WTC11 (cell line): ENCODE data around the gene CRELD2.

Experiments
- CREB1 ChIP-seq: sonication (generic); formaldehyde crosslinking; IDR thresholded peaks from 2 replicates; pipeline ENCODE4 v1.8.0; 2023; ENCODE audit warnings: mild to moderate bottlenecking, missing genetic modification reagents
- CTCF ChIP-seq: fragments of 200-600 bp; IDR thresholded peaks from 2 replicates; pipeline ENCODE4 v1.8.0; 2022; ENCODE audit warnings: antibody characterized with exemption
- SP1 ChIP-seq: sonication (generic); formaldehyde crosslinking; conservative IDR thresholded peaks from 2 replicates; pipeline ENCODE4 v1.8.1; 2022; ENCODE audit warnings: missing genetic modification reagents
- TCF7 ChIP-seq: sonication (generic); formaldehyde crosslinking; IDR thresholded peaks from 2 replicates; pipeline ENCODE4 v1.8.0; 2022; ENCODE audit warnings: mild to moderate bottlenecking, low read depth, missing genetic modification reagents, moderate library complexity
- TF ChIP-seq, protein P1 (sequence below): sonication (generic); formaldehyde crosslinking; IDR thresholded peaks from 2 replicates; pipeline ENCODE4 v1.8.1; 2023; ENCODE audit warnings: mild to moderate bottlenecking, moderate library complexity, missing genetic modification reagents
- TF ChIP-seq, protein P2 (sequence below): sonication (generic); formaldehyde crosslinking; IDR thresholded peaks from 2 replicates; pipeline ENCODE4 v1.8.0; 2022; ENCODE audit warnings: mild to moderate bottlenecking, missing genetic modification reagents
- TF ChIP-seq, protein P3 (sequence below): sonication (generic); formaldehyde crosslinking; IDR thresholded peaks from 2 replicates; pipeline ENCODE4 v1.8.0; 2022; ENCODE audit warnings: missing genetic modification reagents

- TF ChIP-seq SP1 (CRISPR knock-in tag): peak; percentile 98
- TF ChIP-seq CTCF: no peak
- 0 out of 2 replicates have a peak, but pooled peaks have one; percentile 43 for TF ChIP-seq TCF7
- TF ChIP-seq, protein P1, sequence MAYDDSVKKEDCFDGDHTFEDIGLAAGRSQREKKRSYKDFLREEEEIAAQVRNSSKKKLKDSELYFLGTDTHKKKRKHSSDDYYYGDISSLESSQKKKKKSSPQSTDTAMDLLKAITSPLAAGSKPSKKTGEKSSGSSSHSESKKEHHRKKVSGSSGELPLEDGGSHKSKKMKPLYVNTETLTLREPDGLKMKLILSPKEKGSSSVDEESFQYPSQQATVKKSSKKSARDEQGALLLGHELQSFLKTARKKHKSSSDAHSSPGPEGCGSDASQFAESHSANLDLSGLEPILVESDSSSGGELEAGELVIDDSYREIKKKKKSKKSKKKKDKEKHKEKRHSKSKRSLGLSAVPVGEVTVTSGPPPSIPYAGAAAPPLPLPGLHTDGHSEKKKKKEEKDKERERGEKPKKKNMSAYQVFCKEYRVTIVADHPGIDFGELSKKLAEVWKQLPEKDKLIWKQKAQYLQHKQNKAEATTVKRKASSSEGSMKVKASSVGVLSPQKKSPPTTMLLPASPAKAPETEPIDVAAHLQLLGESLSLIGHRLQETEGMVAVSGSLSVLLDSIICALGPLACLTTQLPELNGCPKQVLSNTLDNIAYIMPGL: peak; percentile 37; the same call in 1 of the 2 replicates
- TF ChIP-seq, protein P2, sequence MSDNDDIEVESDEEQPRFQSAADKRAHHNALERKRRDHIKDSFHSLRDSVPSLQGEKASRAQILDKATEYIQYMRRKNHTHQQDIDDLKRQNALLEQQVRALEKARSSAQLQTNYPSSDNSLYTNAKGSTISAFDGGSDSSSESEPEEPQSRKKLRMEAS: peak; percentile 72; the same call in 1 of the 2 replicates
- TF ChIP-seq, protein P3, sequence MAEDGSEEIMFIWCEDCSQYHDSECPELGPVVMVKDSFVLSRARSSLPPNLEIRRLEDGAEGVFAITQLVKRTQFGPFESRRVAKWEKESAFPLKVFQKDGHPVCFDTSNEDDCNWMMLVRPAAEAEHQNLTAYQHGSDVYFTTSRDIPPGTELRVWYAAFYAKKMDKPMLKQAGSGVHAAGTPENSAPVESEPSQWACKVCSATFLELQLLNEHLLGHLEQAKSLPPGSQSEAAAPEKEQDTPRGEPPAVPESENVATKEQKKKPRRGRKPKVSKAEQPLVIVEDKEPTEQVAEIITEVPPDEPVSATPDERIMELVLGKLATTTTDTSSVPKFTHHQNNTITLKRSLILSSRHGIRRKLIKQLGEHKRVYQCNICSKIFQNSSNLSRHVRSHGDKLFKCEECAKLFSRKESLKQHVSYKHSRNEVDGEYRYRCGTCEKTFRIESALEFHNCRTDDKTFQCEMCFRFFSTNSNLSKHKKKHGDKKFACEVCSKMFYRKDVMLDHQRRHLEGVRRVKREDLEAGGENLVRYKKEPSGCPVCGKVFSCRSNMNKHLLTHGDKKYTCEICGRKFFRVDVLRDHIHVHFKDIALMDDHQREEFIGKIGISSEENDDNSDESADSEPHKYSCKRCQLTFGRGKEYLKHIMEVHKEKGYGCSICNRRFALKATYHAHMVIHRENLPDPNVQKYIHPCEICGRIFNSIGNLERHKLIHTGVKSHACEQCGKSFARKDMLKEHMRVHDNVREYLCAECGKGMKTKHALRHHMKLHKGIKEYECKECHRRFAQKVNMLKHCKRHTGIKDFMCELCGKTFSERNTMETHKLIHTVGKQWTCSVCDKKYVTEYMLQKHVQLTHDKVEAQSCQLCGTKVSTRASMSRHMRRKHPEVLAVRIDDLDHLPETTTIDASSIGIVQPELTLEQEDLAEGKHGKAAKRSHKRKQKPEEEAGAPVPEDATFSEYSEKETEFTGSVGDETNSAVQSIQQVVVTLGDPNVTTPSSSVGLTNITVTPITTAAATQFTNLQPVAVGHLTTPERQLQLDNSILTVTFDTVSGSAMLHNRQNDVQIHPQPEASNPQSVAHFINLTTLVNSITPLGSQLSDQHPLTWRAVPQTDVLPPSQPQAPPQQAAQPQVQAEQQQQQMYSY (CRISPR knock-in tag): no peak
- TF ChIP-seq CREB1: no peak
These were observed 41.9 kb downstream of the CRELD2 start, which contains the start of gene PIM3 for GRCh38 chr22:49960159-49961004.
